MCF 10A (cell line): ENCODE results near the gene COMMD10. TPM values are rescaled to one million over a fixed set of nuclear protein-coding genes. Genes with fewer than 3 reads are reported as not detected.

Source experiments
- BruUV-seq: library from RNA; stranded (reverse); fragments of 400-500 nt; replicated peaks from 2 replicates; lab custom pipeline; 2021; lab: Mats Ljungman, UMichigan
- CTCF ChIA-PET: fragments of 300-600 bp; sonication (Branson Sonifier 250); formaldehyde crosslinking; extraction: SDS; loops from one replicate; lab custom pipeline; 2021; ENCODE audit warnings: antibody characterized with exemption, inconsistent platforms; lab: Yijun Ruan, JAX
- POLR2A ChIA-PET: fragments of 300-600, 350-650 bp; sonication (Branson Sonifier 250); formaldehyde crosslinking; extraction: SDS; loops from one replicate; lab custom pipeline; 2020; ENCODE audit warnings: antibody characterized with exemption, inconsistent platforms; lab: Yijun Ruan, JAX
- DNase-seq: peaks from one replicate; pipeline ENCODE4 v3.0.0-alpha.2; 2018; ENCODE audit not compliant: unreplicated experiment
- H3K27ac Mint-ChIP-seq: one replicate; pipeline ENCODE4 v1.8.0; 2022; ENCODE audit warnings: mild to moderate bottlenecking, low read depth, mixed read lengths; ENCODE audit not compliant: unreplicated experiment
- H3K27me3 Mint-ChIP-seq: one replicate; pipeline ENCODE4 v1.8.0; 2022; ENCODE audit warnings: mixed read lengths; ENCODE audit not compliant: insufficient read depth, unreplicated experiment
- H3K36me3 Mint-ChIP-seq: one replicate; pipeline ENCODE4 v1.8.0; 2022; ENCODE audit warnings: mild to moderate bottlenecking, moderate library complexity, mixed read lengths; ENCODE audit not compliant: insufficient read depth, unreplicated experiment
- H3K4me1 Mint-ChIP-seq: one replicate; pipeline ENCODE4 v1.8.0; 2022; ENCODE audit warnings: mixed read lengths; ENCODE audit not compliant: insufficient read depth, unreplicated experiment
- H3K4me3 Mint-ChIP-seq: one replicate; pipeline ENCODE4 v1.8.0; 2022; ENCODE audit warnings: mild to moderate bottlenecking, moderate library complexity, mixed read lengths; ENCODE audit not compliant: unreplicated experiment
- H3K9me3 Mint-ChIP-seq: one replicate; pipeline ENCODE4 v1.8.0; 2022; ENCODE audit warnings: mixed read lengths; ENCODE audit not compliant: unreplicated experiment
- intact Hi-C: fragments of 100-400 bp; cut with micrococcal nuclease; formaldehyde crosslinking; loops from 2 replicates; pipeline ENCODE4 v1.14.1; 2022
- total RNA-seq: library from RNA; stranded (reverse); gene quantifications from 2 replicates; pipeline ENCODE4 v1.2.3, GENCODE V29; 2022
- TF ChIP-seq, protein P1 (sequence below): fragments of 200-600 bp; IDR thresholded peaks from one replicate; pipeline ENCODE4 v1.8.0; 2022; ENCODE audit warnings: antibody characterized with exemption, mild to moderate bottlenecking; ENCODE audit not compliant: unreplicated experiment

The COMMD10 gene
- total RNA-seq, 1 experiment from 2014 or later: 23.2 TPM

DNA sequence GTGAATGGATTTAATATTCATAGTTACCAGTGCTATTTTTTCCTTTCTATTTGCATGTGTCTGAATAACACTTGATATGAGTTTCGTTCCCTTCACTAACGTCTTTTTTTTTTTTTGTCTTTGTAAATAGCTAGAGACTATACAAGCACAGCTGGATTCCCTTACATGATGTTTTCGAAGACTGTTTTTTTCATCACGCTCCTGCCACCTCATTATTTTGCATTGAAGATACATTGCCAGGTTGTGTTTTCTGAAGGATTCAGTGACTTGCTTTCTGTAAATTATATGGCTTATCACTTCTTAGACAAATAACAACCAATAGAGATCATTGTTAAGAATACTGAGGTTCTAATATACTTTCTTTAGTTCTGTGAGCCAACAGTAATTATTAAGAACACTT is 207.5 kb downstream of the COMMD10 start:
- CTCF ChIA-PET: no interaction called here
- intact Hi-C loops: no loop called here

DNA sequence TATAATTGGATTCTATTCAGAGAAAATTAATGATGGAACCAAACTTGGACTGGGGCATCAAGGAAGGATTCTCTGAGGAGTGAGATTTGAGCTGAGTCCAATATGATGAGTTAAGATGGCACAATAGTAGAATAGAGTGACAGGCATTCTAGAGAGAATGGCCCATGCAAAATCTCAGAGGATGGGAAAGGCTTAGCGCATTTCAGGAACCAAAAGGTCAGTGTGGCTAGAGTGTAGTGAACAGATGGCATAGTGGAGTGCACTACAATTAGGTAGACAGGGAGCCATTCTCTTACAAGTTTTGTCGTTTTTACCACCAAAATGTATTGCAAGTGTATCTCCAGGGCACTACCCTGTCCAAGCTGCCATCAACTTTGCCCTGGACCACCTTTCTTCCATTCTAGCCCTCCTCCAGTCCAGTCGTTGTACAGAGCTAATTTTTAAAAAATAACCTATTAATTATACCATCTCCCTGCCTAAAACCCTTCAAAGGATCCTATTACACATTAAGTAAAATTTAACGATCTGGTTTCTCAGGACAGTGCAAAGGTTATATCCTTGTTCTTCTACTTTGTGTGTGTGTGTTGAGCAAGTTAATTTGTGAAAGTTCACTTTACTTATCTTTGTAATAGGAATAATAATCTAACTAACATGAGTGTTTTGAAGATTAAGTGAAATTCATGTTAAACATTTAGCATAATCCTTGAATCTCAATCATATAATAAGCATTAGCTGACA is 211.7 kb downstream of the COMMD10 start:
- ChIA-PET POLR2A (no interaction called here), CTCF (interaction anchor here (0.6 to 0.9 kb wide), 2 partner anchors 23 to 28 kb away, joined by 3 read pairs; no protein-coding TSS in a partner anchor)
- intact Hi-C loops: no loop called here
- Mint-ChIP-seq H3K36me3 (peaks cover 5% of the 10 kb centered on the region), H3K4me3 (no peak overlapping the region), H3K9me3 (no peaks in the 10 kb centered on the region), H3K27ac (no peak overlapping the region), H3K4me1 (no peaks in the 10 kb centered on the region), H3K27me3 (no peaks in the 10 kb centered on the region)
- no TSS peak for BruUV-seq
- TF ChIP-seq, protein P1, sequence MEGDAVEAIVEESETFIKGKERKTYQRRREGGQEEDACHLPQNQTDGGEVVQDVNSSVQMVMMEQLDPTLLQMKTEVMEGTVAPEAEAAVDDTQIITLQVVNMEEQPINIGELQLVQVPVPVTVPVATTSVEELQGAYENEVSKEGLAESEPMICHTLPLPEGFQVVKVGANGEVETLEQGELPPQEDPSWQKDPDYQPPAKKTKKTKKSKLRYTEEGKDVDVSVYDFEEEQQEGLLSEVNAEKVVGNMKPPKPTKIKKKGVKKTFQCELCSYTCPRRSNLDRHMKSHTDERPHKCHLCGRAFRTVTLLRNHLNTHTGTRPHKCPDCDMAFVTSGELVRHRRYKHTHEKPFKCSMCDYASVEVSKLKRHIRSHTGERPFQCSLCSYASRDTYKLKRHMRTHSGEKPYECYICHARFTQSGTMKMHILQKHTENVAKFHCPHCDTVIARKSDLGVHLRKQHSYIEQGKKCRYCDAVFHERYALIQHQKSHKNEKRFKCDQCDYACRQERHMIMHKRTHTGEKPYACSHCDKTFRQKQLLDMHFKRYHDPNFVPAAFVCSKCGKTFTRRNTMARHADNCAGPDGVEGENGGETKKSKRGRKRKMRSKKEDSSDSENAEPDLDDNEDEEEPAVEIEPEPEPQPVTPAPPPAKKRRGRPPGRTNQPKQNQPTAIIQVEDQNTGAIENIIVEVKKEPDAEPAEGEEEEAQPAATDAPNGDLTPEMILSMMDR: no peak
- DNase-seq: no peak

More for the DNA sequence above, 207.5 kb downstream of the COMMD10 start:
- DNase-seq: no peak
- no TSS peak for BruUV-seq
- H3K27me3 Mint-ChIP-seq: no peaks in the 10 kb centered on the region
- H3K27ac Mint-ChIP-seq: no peak overlapping the region
- no peaks in the 10 kb centered on the region for H3K36me3 Mint-ChIP-seq
- H3K4me3 Mint-ChIP-seq: no peak overlapping the region
- TF ChIP-seq, protein P1: no peak
- H3K9me3 Mint-ChIP-seq: peaks cover 13% of the 10 kb centered on the region
- H3K4me1 Mint-ChIP-seq: peaks cover 5% of the 10 kb centered on the region
- POLR2A ChIA-PET: no interaction called here

DNA sequence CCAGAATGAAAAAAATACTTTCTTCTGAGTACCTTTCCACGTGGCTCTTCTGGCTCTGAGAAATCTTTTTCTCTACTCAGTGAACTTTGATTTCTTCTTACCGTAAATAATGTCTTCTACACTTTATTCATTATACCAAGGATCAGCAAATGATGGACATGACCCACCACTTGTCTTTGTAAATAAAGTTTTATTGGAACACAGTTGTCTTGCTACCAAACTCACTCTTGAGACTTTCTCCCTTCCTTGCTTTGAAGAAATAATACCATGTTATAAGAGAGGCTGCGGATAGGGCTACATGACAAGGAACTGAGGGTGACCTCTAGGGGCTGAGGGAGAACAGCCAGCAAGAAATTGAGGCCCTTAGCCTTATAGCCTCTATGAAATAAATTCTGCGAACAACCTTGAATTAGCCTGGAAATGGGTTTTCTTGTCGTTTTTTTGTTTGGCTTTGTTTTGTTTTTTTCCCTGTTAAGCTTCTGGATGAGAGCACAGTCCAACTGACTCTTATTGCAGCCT is 212.5 kb downstream of the COMMD10 start:
- DNase-seq: no peak
- no peaks in the 10 kb centered on the region for H3K27me3 Mint-ChIP-seq
- no peaks in the 10 kb centered on the region for H3K9me3 Mint-ChIP-seq
- CTCF ChIA-PET: no interaction called here
- intact Hi-C loops: no loop called here
- H3K4me3 Mint-ChIP-seq: no peak overlapping the region
- no TSS peak for BruUV-seq
- peaks cover 11% of the 10 kb centered on the region for H3K36me3 Mint-ChIP-seq
- POLR2A ChIA-PET: no interaction called here
- H3K27ac Mint-ChIP-seq: no peak overlapping the region
- TF ChIP-seq, protein P1: no peak
- H3K4me1 Mint-ChIP-seq: no peaks in the 10 kb centered on the region

DNA sequence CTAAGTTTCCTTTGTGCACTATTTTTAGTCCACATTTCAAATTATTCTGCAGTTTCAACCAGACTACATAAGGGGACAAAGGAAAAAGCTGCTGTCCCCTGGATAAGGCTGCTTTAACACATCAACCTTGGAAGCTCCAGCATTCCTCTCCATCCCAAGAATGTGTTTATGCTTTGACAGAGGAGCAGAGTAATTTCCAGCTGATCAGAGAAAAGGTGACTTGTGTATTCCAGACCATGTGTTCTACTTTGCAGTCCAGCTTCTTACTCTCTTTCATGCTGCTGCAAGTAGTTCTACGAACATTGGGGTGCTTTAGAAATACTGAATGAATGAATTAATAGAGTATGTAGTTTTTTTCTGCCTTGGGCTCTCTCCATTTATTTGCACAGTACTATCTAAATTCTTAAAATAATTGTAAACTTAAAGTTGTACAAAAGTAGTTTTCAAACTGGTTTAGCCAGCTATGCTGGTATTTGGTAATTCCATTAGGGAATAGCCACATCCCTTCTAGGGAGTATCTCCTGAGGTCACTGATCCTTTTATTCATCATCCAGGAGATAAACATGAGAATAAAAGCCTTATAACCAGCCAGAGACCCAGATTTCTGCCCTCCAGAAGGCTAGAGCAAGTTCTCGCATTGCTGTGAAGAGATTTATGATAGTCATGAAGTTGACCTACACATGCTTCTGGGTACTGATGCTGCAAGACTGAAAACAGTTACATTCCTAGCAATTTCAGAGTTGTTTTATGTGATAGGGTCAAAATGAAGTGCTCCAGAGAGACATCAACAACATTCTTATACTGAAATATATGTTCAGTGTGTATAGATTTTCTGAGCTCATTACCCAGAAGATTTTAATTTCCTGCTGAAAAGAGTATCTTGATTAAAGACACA is 215.2 kb downstream of the COMMD10 start:
- no TSS peak for BruUV-seq
- ChIA-PET POLR2A (no interaction called here), CTCF (interaction anchor here (0.6 to 0.9 kb wide), 3 partner anchors 15 to 437 kb away, joined by 3 to 4 read pairs (median 3); no protein-coding TSS in a partner anchor)
- Mint-ChIP-seq H3K9me3 (peaks cover 5% of the 10 kb centered on the region), H3K27ac (peak overlapping the region; percentile 37), H3K4me1 (no peaks in the 10 kb centered on the region), H3K36me3 (peaks cover 26% of the 10 kb centered on the region), H3K27me3 (no peaks in the 10 kb centered on the region), H3K4me3 (no peak overlapping the region)
- intact Hi-C loops: no loop called here
- no peak for DNase-seq
- TF ChIP-seq, protein P1: no peak
